ENCODE data around the gene MS4A6A.

GRCh38 chr11:60193687-60194433 is 11.0 kb upstream of the MS4A6A start:
- TF ChIP-seq YY1 (IDR thresholded peaks at IDR 0.05; ENCODE audit: insufficient read depth, insufficient read length) (no peak), ZNF274 (IDR thresholded peaks at IDR 0.05; ENCODE audit: low read depth, low read length) (no peak)
